K562 (cell line): ENCODE measurements around the gene TRAK1. TPM values are rescaled to one million over a fixed set of nuclear protein-coding genes. Genes with fewer than 3 reads are reported as not detected.

ENCODE experiments used
- ATAC-seq: fragments of 200-7000 bp; cut with Tn5 transposase; 3 replicates; pipeline ENCODE4 v1.9.1; 2020; ENCODE audit warnings: moderate library complexity
- BruUV-seq: library from RNA; stranded (reverse); fragments of 400-500 nt; replicated peaks from 2 replicates; lab custom pipeline; 2021; lab: Mats Ljungman, UMichigan
- CTCF ChIA-PET: fragments of 300-600 bp; formaldehyde crosslinking; extraction: SDS; loops from one replicate; lab custom pipeline; 2021; ENCODE audit warnings: low intra/inter-chr PET ratio; lab: Yijun Ruan, JAX
- POLR2A ChIA-PET: fragments of 300-600, 350-650 bp; sonication (Branson Sonifier 250); formaldehyde crosslinking; extraction: SDS; loops from one replicate; lab custom pipeline; 2021; ENCODE audit warnings: antibody characterized with exemption, inconsistent platforms; lab: Yijun Ruan, JAX
- DNase-seq, 4 experiments: peaks; one replicate each; pipeline versions ENCODE4 v3.0.0 to v3.0.0-alpha.2; 2011 to 2018; ENCODE audit warnings: low spot score in 3 of 4, mixed read lengths in 3 of 4; ENCODE audit errors: extremely low read depth in 1 of 4
- FAIRE-seq: peaks from 2 replicates; lab custom pipeline; 2011; peaks lifted over from hg19 to GRCh38; lab: Jason Lieb, UNC
- H2AFZ ChIP-seq: 2 replicates; pipeline ENCODE4 v1.6.0; 2011; ENCODE audit warnings: low read depth, low read length, control low read depth, inconsistent platforms
- H3K27ac ChIP-seq: fragments of 200-600 bp; 3 replicates; pipeline ENCODE4 v1.8.0; 2011; ENCODE audit warnings: low read depth, mild to moderate bottlenecking, control low read depth, inconsistent platforms, low read length, moderate library complexity, mixed read lengths; ENCODE audit errors: extremely low read depth
- H3K27me3 ChIP-seq, 2 experiments: fragments of 300-600 bp in 1 of 2; 2 replicates in 1 of 2; 3 replicates in 1 of 2; pipeline versions ENCODE4 v1.6.0 to v1.8.0; 2011; ENCODE audit warnings: inconsistent platforms in 2 of 2, low read length in 2 of 2, mild to moderate bottlenecking in 1 of 2, mixed read lengths in 1 of 2, moderate library complexity in 1 of 2; ENCODE audit not compliant: control insufficient read depth in 2 of 2, insufficient read depth in 2 of 2
- H3K36me3 ChIP-seq: fragments of 300-600 bp; 3 replicates; pipeline ENCODE4 v1.8.0; 2011; ENCODE audit warnings: mild to moderate bottlenecking, low read length, inconsistent platforms; ENCODE audit not compliant: control insufficient read depth, insufficient read depth
- H3K4me1 ChIP-seq, 2 experiments: fragments of 200-600 bp in 1 of 2; replicated peaks in 1 of 2; 2 replicates in 1 of 2; 3 replicates in 1 of 2; pipeline versions ENCODE4 v1.5.1 to v1.8.0; 2011; ENCODE audit warnings: inconsistent platforms in 2 of 2, low read length in 2 of 2, mild to moderate bottlenecking in 1 of 2, mixed read lengths in 1 of 2, moderate library complexity in 1 of 2; ENCODE audit not compliant: control insufficient read depth in 2 of 2, insufficient read depth in 2 of 2
- H3K4me2 ChIP-seq: 2 replicates; pipeline ENCODE4 v1.6.1; 2011; ENCODE audit warnings: low read length, control low read depth, inconsistent platforms, mixed read lengths; ENCODE audit not compliant: insufficient read depth
- H3K4me3 ChIP-seq: fragments of 200-600 bp; sonication (generic), shearing (Covaris generic); 2 replicates; pipeline ENCODE4 v1.5.1; 2016; ENCODE audit warnings: control low read depth, inconsistent platforms
- H3K79me2 ChIP-seq: fragments of 200-600 bp; 3 replicates; pipeline ENCODE4 v1.8.0; 2011; ENCODE audit warnings: low read length, inconsistent platforms; ENCODE audit not compliant: control insufficient read depth, insufficient read depth
- H3K9ac ChIP-seq, 2 experiments: 2 replicates each; pipeline versions ENCODE4 v1.6.0 to v1.6.1; 2011; ENCODE audit warnings: low read depth in 2 of 2, low read length in 2 of 2, control low read depth in 1 of 2, inconsistent platforms in 1 of 2, mild to moderate bottlenecking in 1 of 2, mixed read lengths in 1 of 2; ENCODE audit not compliant: insufficient read depth in 1 of 2
- H3K9me1 ChIP-seq: one replicate; pipeline ENCODE4 v1.6.0; 2011; ENCODE audit warnings: inconsistent platforms, mild to moderate bottlenecking, low read length, moderate library complexity; ENCODE audit not compliant: control insufficient read depth, insufficient read depth
- H3K9me3 ChIP-seq: replicated peaks from 2 replicates; pipeline ENCODE4 v1.5.1; 2011; ENCODE audit warnings: low read depth, low read length, inconsistent platforms; ENCODE audit not compliant: control insufficient read depth, insufficient read depth
- H4K20me1 ChIP-seq: replicated peaks from 2 replicates; pipeline ENCODE4 v1.6.1; 2011; ENCODE audit warnings: low read length, inconsistent platforms, mixed read lengths; ENCODE audit not compliant: control insufficient read depth, insufficient read depth
- DPF2 ChIP-seq: fragments of 450-650 bp; IDR thresholded peaks from 2 replicates; pipeline ENCODE4 v1.6.1; 2016
- KLF13 ChIP-seq: fragments of 450-650 bp; IDR thresholded peaks from 2 replicates; pipeline ENCODE4 v1.6.1; 2016; ENCODE audit warnings: missing genetic modification characterization, low read depth, mild to moderate bottlenecking, missing compliant biosample characterization, moderate library complexity, borderline replicate concordance
- NONO ChIP-seq, 2 experiments: fragments of 200-400 bp in 1 of 2; fragments of 450-650 bp in 1 of 2; formaldehyde crosslinking in 1 of 2; IDR thresholded peaks; 2 replicates each; pipeline ENCODE4 v1.6.1; 2017; ENCODE audit warnings: low read depth in 2 of 2, mild to moderate bottlenecking in 2 of 2, moderate library complexity in 2 of 2, low read length in 1 of 2
- NR0B1 ChIP-seq: fragments of 450-650 bp; IDR thresholded peaks from one replicate; pipeline ENCODE4 v1.6.1; 2018; ENCODE audit warnings: mild to moderate bottlenecking, moderate library complexity; ENCODE audit not compliant: partially characterized antibody
- SIN3B ChIP-seq: fragments of 450-650 bp; IDR thresholded peaks from 2 replicates; pipeline ENCODE4 v1.6.1; 2017; ENCODE audit warnings: low read depth, mild to moderate bottlenecking, moderate library complexity
- TFE3 ChIP-seq: fragments of 450-650 bp; formaldehyde crosslinking; IDR thresholded peaks from 2 replicates; pipeline ENCODE4 v1.4.0; 2020; ENCODE audit warnings: mild to moderate bottlenecking, mixed read lengths
- USF2 ChIP-seq: sonication (generic); formaldehyde crosslinking; IDR thresholded peaks from 2 replicates; pipeline ENCODE4 v1.5.0; 2020; ENCODE audit warnings: missing genetic modification reagents
- ZKSCAN8 ChIP-seq: fragments of 200-800 bp; sonication (Bioruptor generic); IDR thresholded peaks from 2 replicates; pipeline ENCODE4 v1.6.1; 2016; ENCODE audit warnings: missing genetic modification characterization, missing compliant biosample characterization
- ZNF134 ChIP-seq: fragments of 250-450 bp; sonication (Bioruptor Pico); conservative IDR thresholded peaks from 2 replicates; pipeline ENCODE4 v1.4.0; 2020
- ZNF277 ChIP-seq: fragments of 250-450 bp; sonication (Bioruptor Pico); IDR thresholded peaks from 2 replicates; pipeline ENCODE4 v1.8.0; 2022; ENCODE audit warnings: inconsistent platforms, mild to moderate bottlenecking, moderate library complexity, borderline replicate concordance
- ZNF445 ChIP-seq: fragments of 250-450 bp; sonication (Bioruptor Pico); IDR thresholded peaks from 2 replicates; pipeline ENCODE4 v1.4.0; 2020; ENCODE audit warnings: low read depth, mild to moderate bottlenecking, moderate library complexity
- WGBS: fragments of 100-300 bp; shearing (Covaris generic); methylation state at CpG from one replicate; pipeline ENCODE4 v1.1.6; 2016; ENCODE audit warnings: low coverage, mixed read lengths; ENCODE audit not compliant: insufficient coverage; ENCODE audit errors: missing lambda C conversion rate; 5-methylcytosine and 5-hydroxymethylcytosine counted together
- in situ Hi-C: fragments of 300-500 bp; cut with MboI; formaldehyde crosslinking; loops from 4 replicates; pipeline ENCODE4 v1.15.0; 2018; ENCODE audit warnings: inconsistent platforms, mixed read lengths
- intact Hi-C: fragments of 100-400 bp; cut with micrococcal nuclease; formaldehyde crosslinking; loops from 2 replicates; pipeline ENCODE4 v1.14.2; 2022
- polyA plus RNA-seq, 8 experiments: library from polyadenylated mRNA; depleted of rRNA in 4 of 8; stranded (reverse) in 5 of 8; unstranded in 3 of 8; fragments of >200 nt; fragmentation: Nextera tagmentation in 2 of 8; fragmentation: Illumina TruSeq in 1 of 8; extraction: Ambion mirVana in 2 of 8; extraction: Trizol in 1 of 8; gene quantifications; 2 replicates each; pipeline versions ENCODE4 v1.2.1 to v1.2.3, GENCODE V29; 2011 to 2014; ENCODE audit warnings: inconsistent platforms in 1 of 8, missing spikeins in 1 of 8
- total RNA-seq, 7 experiments: library from RNA; depleted of rRNA in 6 of 7; stranded (reverse); fragments of >200 nt in 6 of 7; fragmentation: Illumina TruSeq in 2 of 7; extraction: Trizol in 2 of 7; gene quantifications; 2 replicates each; pipeline versions ENCODE4 v1.2.1 to v1.2.3, GENCODE V29; 2011 to 2021; ENCODE audit warnings: low replicate concordance in 1 of 7

The TRAK1 gene
- total and polyA plus RNA-seq, 9 of the 15 experiments (the other 6 are each of a cell fraction or from before 2014, with no cell fraction given) = 5.3 to 28.5 (median 17.5) TPM

- no peak for TF ChIP-seq NR0B1
- TF ChIP-seq DPF2 = no peak
- TF ChIP-seq ZKSCAN8 (CRISPR knock-in tag) = no peak
Measured at GRCh38 chr3:42144209-42144608, 53.1 kb downstream of the TRAK1 start (continued).

- intact Hi-C loops = no loop called here
- POLR2A ChIA-PET = interaction anchor here (0.6 kb wide), 1 partner anchor 43 kb away, joined by 3 read pairs; no protein-coding TSS in a partner anchor
- no peak for FAIRE-seq
Measured at GRCh38 chr3:42148086-42148848, 57.1 kb downstream of the TRAK1 start.

More at GRCh38 chr3:42148086-42148848, 57.1 kb downstream of the TRAK1 start:
- Histone ChIP-seq H3K9me1 (no peaks in the 10 kb centered on the region), H4K20me1 (peaks cover 22% of the 10 kb centered on the region), H3K36me3 (no peaks in the 10 kb centered on the region), H3K9ac (no peak overlapping the region), H3K27ac (no peak overlapping the region), H3K4me2 (no peak overlapping the region), H3K27me3 (no peaks in the 10 kb centered on the region), H3K4me1 (no peaks in the 10 kb centered on the region), H3K4me3 (no peak overlapping the region), H3K9me3 (no peaks in the 10 kb centered on the region), H3K79me2 (no peaks in the 10 kb centered on the region), H2AFZ (no peak overlapping the region)
- BruUV-seq = no TSS peak
- in situ Hi-C loops = no loop called here
- DNase-seq = no peak
- no peak for TF ChIP-seq SIN3B
- TF ChIP-seq KLF13 (tag) = no peak
- no peak for TF ChIP-seq ZNF277 (CRISPR knock-in tag)
- no peak for TF ChIP-seq TFE3
- no peak for TF ChIP-seq ZNF445 (CRISPR knock-in tag)
- no peak for TF ChIP-seq NONO (IDR thresholded peaks at IDR 0.05; ENCODE audit: low read depth in 2 of 2, low read length in 1 of 2)
- no peak for TF ChIP-seq ZNF134 (CRISPR knock-in tag)
- TF ChIP-seq USF2 = no peak
- no peak for ATAC-seq
- WGBS = 34% methylated on average over 5 of the region's 5 CpGs
- CTCF ChIA-PET = no interaction called here
